Measurements from ENCODE around the gene SCGB3A2.

Gene SCGB3A2, protein sequence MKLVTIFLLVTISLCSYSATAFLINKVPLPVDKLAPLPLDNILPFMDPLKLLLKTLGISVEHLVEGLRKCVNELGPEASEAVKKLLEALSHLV

DNA sequence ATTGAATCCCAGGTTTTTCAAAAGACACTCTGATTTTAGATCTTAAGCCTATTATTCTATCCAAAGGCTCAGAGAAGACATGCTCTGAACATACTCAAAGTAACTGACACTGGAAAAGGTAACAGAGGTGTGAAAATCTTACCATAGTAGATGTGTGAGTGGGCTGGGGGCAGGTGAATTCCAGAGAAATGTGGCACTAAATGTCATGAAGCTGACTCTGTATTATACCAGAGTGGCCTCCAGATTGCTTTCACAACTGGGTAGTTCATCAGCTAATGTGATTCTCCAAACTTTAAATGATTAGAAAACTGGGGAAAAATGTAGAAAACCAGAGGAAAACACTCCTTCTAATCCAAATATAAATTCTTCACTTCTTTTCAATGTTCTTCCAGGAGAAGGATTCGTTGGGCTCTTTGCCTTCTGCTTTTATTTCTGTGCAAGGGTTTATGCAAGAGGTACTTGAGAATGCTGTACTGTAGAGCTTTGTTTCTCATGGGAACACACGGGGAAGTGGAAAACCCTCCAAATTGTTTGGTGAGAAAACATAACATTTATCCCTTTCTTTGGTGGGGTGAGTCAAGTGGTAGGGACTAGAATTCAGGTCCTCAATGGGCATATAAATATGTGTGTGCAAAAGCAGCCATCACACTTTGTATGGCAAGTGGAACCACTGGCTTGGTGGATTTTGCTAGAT lies at the start of gene SCGB3A2:
SCGB3A2 (plus strand) TSS at position 646 of the 694 bp plus-strand sequence. CDS start 93 bp downstream, outside the sequence.
- H3K4me3 ChIP-seq (ENCODE audit: low read depth, low read length), result no peak within 1 kb of the TSS
- no peaks in the 10 kb centered on the region for H3K9me3 ChIP-seq (ENCODE audit: control insufficient read depth, insufficient read depth, low read length)
- H3K36me3 ChIP-seq (ENCODE audit: control insufficient read depth, insufficient read depth, low read length), result peaks cover 9% of the 10 kb centered on the region
- H3K27me3 ChIP-seq (ENCODE audit: control insufficient read depth, insufficient read depth, low read length), result no peaks in the 10 kb centered on the region
- no peak within 1 kb of the TSS for H3K27ac ChIP-seq (ENCODE audit: low read depth, low read length)
- H3K4me1 ChIP-seq (ENCODE audit: control insufficient read depth, insufficient read depth, low read length), result peaks cover 47% of the 10 kb centered on the region
- H3K9ac ChIP-seq (ENCODE audit: low read depth, low read length), result no peak within 1 kb of the TSS

DNA sequence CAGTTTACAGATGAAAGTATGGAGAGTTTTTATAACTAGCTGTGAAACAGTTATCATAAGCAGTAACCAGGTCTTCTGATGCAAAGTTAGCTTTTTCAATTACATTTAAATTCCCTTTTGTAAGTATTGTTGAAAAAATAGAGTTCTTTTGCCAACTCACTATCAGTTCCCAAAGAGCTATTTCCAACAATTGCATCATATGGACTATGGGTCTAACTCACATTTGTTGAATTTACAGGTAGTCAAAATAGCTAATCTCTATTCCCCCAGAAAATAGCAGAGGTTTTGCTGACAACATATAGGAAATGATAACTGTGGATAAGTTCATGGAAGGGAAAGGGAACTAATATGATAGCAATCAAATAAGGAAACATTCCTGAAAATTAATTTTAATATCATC lies 48.5 kb upstream of the SCGB3A2 start:
- Histone ChIP-seq H3K4me1 (ENCODE audit: control insufficient read depth, insufficient read depth, low read length) (no peaks in the 10 kb centered on the region; the same call in none of the 2 replicates), H3K9ac (ENCODE audit: low read depth, low read length) (no peak overlapping the region), H3K4me3 (ENCODE audit: low read depth, low read length) (no peak overlapping the region), H3K36me3 (ENCODE audit: control insufficient read depth, insufficient read depth, low read length) (no peaks in the 10 kb centered on the region), H3K27ac (ENCODE audit: low read depth, low read length) (no peak overlapping the region), H3K27me3 (ENCODE audit: control insufficient read depth, insufficient read depth, low read length) (no peaks in the 10 kb centered on the region), H3K9me3 (ENCODE audit: control insufficient read depth, insufficient read depth, low read length) (no peaks in the 10 kb centered on the region)

DNA sequence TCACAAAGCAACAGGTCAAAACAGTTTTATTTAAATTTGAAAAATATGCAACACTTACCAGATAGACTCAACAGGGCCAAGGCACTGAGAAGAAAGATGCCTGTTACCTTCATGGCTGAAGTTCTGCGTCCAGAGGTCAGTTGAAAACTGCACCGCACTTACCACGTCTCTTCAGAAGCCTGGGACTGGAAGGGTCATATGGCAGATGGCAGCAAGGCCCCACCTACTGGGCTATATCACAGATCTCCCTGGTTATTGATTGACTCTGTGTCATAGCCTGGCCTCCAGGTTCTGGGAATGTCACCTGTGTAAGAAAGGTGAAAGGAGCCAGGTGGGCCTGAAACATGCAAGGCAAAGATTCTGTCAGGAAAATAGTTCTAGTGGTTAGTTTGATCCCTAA lies 47.0 kb upstream of the SCGB3A2 start, which contains the start of gene SPINK1:
SPINK1 (minus strand) TSS at position 207 of the 400 bp plus-strand sequence; CDS start at position 113, 94 bp downstream.
- H3K36me3 ChIP-seq (ENCODE audit: control insufficient read depth, insufficient read depth, low read length), result no peaks in the 10 kb centered on the region
- H3K27ac ChIP-seq (ENCODE audit: low read depth, low read length), result no peak within 1 kb of the TSS
- no peak within 1 kb of the TSS for H3K9ac ChIP-seq (ENCODE audit: low read depth, low read length)
- no peaks in the 10 kb centered on the region; the same call in none of the 2 replicates for H3K4me1 ChIP-seq (ENCODE audit: control insufficient read depth, insufficient read depth, low read length)
- no peaks in the 10 kb centered on the region for H3K9me3 ChIP-seq (ENCODE audit: control insufficient read depth, insufficient read depth, low read length)
- no peaks in the 10 kb centered on the region for H3K27me3 ChIP-seq (ENCODE audit: control insufficient read depth, insufficient read depth, low read length)
- H3K4me3 ChIP-seq (ENCODE audit: low read depth, low read length), result no peak within 1 kb of the TSS

DNA sequence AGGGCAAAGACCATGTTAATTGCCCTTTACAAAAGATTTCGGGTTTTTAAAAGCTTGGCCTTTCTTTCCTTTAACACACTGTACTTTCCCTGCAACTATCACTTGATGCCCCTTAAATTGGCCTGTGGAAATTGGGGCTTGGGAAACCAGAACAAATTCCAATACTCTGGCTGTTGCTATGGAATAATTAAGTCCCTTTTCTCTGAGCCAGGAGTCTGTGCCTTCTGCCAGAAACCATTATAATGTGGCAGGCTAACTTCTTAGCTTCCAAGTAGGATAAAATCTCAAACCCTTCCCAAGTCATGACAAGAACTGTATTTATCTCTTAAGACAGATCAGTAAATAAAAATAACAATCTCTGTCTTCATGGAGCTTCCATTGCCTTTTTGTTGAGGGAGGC lies 46.0 kb upstream of the SCGB3A2 start:
- no peaks in the 10 kb centered on the region for H3K27me3 ChIP-seq (ENCODE audit: control insufficient read depth, insufficient read depth, low read length)
- no peaks in the 10 kb centered on the region; the same call in none of the 2 replicates for H3K4me1 ChIP-seq (ENCODE audit: control insufficient read depth, insufficient read depth, low read length)
- H3K36me3 ChIP-seq (ENCODE audit: control insufficient read depth, insufficient read depth, low read length), result no peaks in the 10 kb centered on the region
- H3K9me3 ChIP-seq (ENCODE audit: control insufficient read depth, insufficient read depth, low read length), result no peaks in the 10 kb centered on the region
- H3K27ac ChIP-seq (ENCODE audit: low read depth, low read length), result no peak overlapping the region
- H3K9ac ChIP-seq (ENCODE audit: low read depth, low read length), result no peak overlapping the region
- no peak overlapping the region for H3K4me3 ChIP-seq (ENCODE audit: low read depth, low read length)

DNA sequence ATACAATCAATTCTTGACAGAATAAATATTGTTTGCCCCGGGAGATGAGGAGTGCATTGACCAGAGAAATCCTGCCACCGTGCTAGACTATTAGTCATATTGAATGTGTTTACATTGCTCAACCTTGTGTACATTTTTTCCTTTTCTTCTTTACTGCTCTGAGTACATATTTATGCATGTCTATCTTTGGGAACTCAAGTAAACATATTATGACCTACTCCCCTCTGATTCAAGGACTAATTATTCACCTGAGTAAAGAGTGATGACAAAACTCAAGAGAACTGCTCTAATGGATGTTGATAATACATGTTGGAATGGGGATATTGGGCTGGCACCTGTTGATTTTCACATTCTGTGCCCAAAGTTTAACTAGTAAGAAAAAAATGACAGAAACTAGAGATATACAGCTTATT lies 43.1 kb upstream of the SCGB3A2 start:
- Histone ChIP-seq H3K36me3 (ENCODE audit: control insufficient read depth, insufficient read depth, low read length) (no peaks in the 10 kb centered on the region), H3K27me3 (ENCODE audit: control insufficient read depth, insufficient read depth, low read length) (no peaks in the 10 kb centered on the region), H3K4me1 (ENCODE audit: control insufficient read depth, insufficient read depth, low read length) (no peaks in the 10 kb centered on the region; the same call in none of the 2 replicates), H3K9me3 (ENCODE audit: control insufficient read depth, insufficient read depth, low read length) (no peaks in the 10 kb centered on the region), H3K4me3 (ENCODE audit: low read depth, low read length) (no peak overlapping the region), H3K27ac (ENCODE audit: low read depth, low read length) (no peak overlapping the region), H3K9ac (ENCODE audit: low read depth, low read length) (no peak overlapping the region)

DNA sequence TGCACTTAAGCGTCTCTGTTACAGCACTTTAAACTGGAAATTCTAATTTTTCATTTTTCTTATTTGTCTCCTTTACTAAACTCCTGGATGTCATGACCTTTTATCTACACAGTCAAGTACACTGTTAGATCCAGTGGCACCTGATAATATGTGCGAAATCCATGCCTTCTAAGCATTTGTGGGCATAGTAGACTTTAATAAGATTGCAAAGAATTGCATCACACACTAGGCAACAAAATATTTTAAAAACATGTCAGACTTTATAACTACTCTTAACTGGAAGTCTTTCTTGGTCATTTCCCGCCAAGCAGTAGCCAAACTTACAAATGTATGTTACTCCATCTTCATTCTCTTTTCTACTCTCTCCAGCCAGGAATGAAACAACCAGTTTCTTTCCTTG lies 42.1 kb upstream of the SCGB3A2 start:
- Histone ChIP-seq H3K4me1 (ENCODE audit: control insufficient read depth, insufficient read depth, low read length) (no peaks in the 10 kb centered on the region; the same call in 1 of the 2 replicates), H3K9ac (ENCODE audit: low read depth, low read length) (no peak overlapping the region), H3K36me3 (ENCODE audit: control insufficient read depth, insufficient read depth, low read length) (no peaks in the 10 kb centered on the region), H3K9me3 (ENCODE audit: control insufficient read depth, insufficient read depth, low read length) (no peaks in the 10 kb centered on the region), H3K27me3 (ENCODE audit: control insufficient read depth, insufficient read depth, low read length) (no peaks in the 10 kb centered on the region), H3K27ac (ENCODE audit: low read depth, low read length) (no peak overlapping the region), H3K4me3 (ENCODE audit: low read depth, low read length) (no peak overlapping the region)

DNA sequence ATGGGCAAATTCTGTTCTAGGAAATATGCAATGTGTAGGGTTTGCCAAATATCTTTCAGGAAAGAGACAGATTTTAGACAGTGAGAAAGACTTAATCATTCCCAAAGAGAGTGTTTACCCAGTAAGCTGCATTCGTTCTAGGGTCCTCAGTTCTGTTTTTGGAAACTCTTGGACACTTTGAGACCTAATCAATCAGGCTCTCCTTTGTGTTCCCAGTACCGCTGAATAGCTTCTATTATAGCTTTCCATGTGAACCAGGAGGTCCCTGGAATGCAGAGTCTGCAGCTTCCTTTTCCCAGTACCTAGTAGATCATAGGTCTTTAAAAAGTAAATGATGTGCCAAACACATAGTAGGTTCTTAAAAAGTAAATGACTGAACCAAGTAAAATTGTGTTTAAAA lies 35.6 kb upstream of the SCGB3A2 start:
- H3K9me3 ChIP-seq (ENCODE audit: control insufficient read depth, insufficient read depth, low read length), result no peaks in the 10 kb centered on the region
- no peak overlapping the region for H3K27ac ChIP-seq (ENCODE audit: low read depth, low read length)
- H3K27me3 ChIP-seq (ENCODE audit: control insufficient read depth, insufficient read depth, low read length), result no peaks in the 10 kb centered on the region
- no peak overlapping the region for H3K4me3 ChIP-seq (ENCODE audit: low read depth, low read length)
- H3K4me1 ChIP-seq (ENCODE audit: control insufficient read depth, insufficient read depth, low read length), result peaks cover 6% of the 10 kb centered on the region; the same call in 1 of the 2 replicates
- H3K36me3 ChIP-seq (ENCODE audit: control insufficient read depth, insufficient read depth, low read length), result no peaks in the 10 kb centered on the region
- H3K9ac ChIP-seq (ENCODE audit: low read depth, low read length), result no peak overlapping the region

DNA sequence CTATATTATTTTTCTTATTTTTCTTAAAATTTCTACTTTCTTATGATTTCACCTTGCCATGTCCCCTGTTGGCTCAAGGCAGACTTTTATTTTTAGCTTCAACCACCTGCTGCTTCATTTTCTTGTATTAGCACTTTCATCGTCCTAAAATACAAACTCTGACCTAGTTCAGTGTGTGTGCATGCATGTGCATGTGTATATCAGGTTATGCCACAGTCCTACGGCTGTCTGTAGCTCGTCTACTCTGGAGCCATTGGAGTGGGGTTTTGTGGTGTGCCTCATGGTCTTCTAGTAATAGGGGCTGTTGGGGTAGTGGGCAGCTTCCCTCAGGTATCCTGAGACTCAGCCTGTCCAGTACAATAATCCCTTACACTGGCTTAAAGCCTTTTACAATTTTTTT lies 33.7 kb upstream of the SCGB3A2 start:
- peaks cover 6% of the 10 kb centered on the region; the same call in 1 of the 2 replicates for H3K4me1 ChIP-seq (ENCODE audit: control insufficient read depth, insufficient read depth, low read length)
- no peak overlapping the region for H3K4me3 ChIP-seq (ENCODE audit: low read depth, low read length)
- no peak overlapping the region for H3K27ac ChIP-seq (ENCODE audit: low read depth, low read length)
- H3K9ac ChIP-seq (ENCODE audit: low read depth, low read length), result no peak overlapping the region
- no peaks in the 10 kb centered on the region for H3K36me3 ChIP-seq (ENCODE audit: control insufficient read depth, insufficient read depth, low read length)
- H3K9me3 ChIP-seq (ENCODE audit: control insufficient read depth, insufficient read depth, low read length), result no peaks in the 10 kb centered on the region
- no peaks in the 10 kb centered on the region for H3K27me3 ChIP-seq (ENCODE audit: control insufficient read depth, insufficient read depth, low read length)

DNA sequence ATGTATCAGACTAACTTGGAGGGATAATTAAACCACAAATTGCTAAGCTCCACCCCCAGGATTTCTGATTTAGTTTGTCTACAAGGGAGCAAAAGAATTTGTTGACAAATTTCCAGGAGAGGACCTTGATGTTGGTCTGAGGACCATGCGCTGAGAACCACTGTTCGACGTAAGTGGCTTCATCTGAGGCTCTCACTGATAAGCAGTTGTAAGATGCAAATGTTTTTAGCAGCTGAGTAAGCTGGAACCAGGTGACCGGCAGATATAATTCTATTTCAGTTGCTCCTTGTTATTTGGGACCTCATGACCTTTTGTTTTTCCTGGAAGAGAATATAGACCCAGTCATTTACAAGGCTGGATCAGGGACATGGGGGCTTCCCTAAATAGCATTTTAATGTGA lies 32.9 kb upstream of the SCGB3A2 start:
- H3K9ac ChIP-seq (ENCODE audit: low read depth, low read length), result no peak overlapping the region
- H3K27me3 ChIP-seq (ENCODE audit: control insufficient read depth, insufficient read depth, low read length), result no peaks in the 10 kb centered on the region
- H3K4me3 ChIP-seq (ENCODE audit: low read depth, low read length), result no peak overlapping the region
- H3K27ac ChIP-seq (ENCODE audit: low read depth, low read length), result no peak overlapping the region
- no peaks in the 10 kb centered on the region for H3K9me3 ChIP-seq (ENCODE audit: control insufficient read depth, insufficient read depth, low read length)
- peaks cover 6% of the 10 kb centered on the region; the same call in 1 of the 2 replicates for H3K4me1 ChIP-seq (ENCODE audit: control insufficient read depth, insufficient read depth, low read length)
- H3K36me3 ChIP-seq (ENCODE audit: control insufficient read depth, insufficient read depth, low read length), result no peaks in the 10 kb centered on the region

DNA sequence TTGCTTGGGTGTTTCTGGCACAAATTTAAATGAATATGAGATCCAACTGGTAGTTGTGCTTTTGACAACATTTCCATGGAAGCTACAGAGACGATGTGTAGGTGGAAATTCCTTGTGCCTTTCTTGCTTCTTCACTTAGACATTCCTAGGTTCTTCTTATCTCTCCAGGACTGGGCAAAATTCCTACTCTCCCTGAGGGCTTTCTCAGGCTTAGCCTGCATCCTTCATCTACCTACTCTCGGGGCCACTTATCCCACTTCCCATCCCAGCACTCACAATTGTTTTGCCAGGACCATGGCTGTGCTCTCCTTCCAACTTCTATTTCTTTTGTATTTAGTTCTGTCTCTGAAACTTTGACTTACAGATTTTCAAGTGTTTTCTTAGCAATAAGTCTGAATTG lies 29.3 kb upstream of the SCGB3A2 start:
- Histone ChIP-seq H3K36me3 (ENCODE audit: control insufficient read depth, insufficient read depth, low read length) (no peaks in the 10 kb centered on the region), H3K27ac (ENCODE audit: low read depth, low read length) (no peak overlapping the region), H3K9me3 (ENCODE audit: control insufficient read depth, insufficient read depth, low read length) (no peaks in the 10 kb centered on the region), H3K27me3 (ENCODE audit: control insufficient read depth, insufficient read depth, low read length) (no peaks in the 10 kb centered on the region; the same call in 1 of the 2 replicates), H3K4me3 (ENCODE audit: low read depth, low read length) (no peak overlapping the region), H3K4me1 (ENCODE audit: control insufficient read depth, insufficient read depth, low read length) (no peaks in the 10 kb centered on the region), H3K9ac (ENCODE audit: low read depth, low read length) (no peak overlapping the region)

DNA sequence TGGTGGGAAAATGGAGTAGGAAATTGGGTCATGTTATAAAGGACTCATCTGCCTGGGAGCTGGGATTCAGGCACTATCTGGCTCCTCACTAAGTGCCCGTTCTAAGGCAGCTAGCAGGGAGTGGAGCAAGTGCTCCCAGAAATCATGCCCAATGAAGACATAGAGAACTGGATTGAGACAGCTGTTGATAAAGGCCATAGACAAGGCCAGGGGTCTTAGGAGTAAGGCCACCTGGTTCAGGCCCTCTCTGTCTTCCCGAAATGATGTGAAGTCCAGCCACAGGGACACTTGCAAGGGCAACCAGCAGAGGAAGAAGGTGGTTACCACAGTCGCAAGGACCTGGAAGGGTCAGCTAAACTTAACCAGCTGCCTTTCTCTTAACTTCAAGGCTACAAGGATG lies 26.9 kb upstream of the SCGB3A2 start:
- Histone ChIP-seq H3K27ac (ENCODE audit: low read depth, low read length) (no peak overlapping the region), H3K4me3 (ENCODE audit: low read depth, low read length) (no peak overlapping the region), H3K36me3 (ENCODE audit: control insufficient read depth, insufficient read depth, low read length) (no peaks in the 10 kb centered on the region), H3K9ac (ENCODE audit: low read depth, low read length) (no peak overlapping the region), H3K4me1 (ENCODE audit: control insufficient read depth, insufficient read depth, low read length) (no peaks in the 10 kb centered on the region), H3K9me3 (ENCODE audit: control insufficient read depth, insufficient read depth, low read length) (no peaks in the 10 kb centered on the region), H3K27me3 (ENCODE audit: control insufficient read depth, insufficient read depth, low read length) (no peaks in the 10 kb centered on the region; the same call in 1 of the 2 replicates)

Data from HUES48 (cell line).